ENCODE results near the gene HIPK2. TPM values are rescaled to one million over a fixed set of nuclear protein-coding genes. Genes with fewer than 3 reads are reported as not detected.

The HIPK2 gene
- total RNA-seq, 1 experiment from 2014 or later: 30.7 TPM

DNA sequence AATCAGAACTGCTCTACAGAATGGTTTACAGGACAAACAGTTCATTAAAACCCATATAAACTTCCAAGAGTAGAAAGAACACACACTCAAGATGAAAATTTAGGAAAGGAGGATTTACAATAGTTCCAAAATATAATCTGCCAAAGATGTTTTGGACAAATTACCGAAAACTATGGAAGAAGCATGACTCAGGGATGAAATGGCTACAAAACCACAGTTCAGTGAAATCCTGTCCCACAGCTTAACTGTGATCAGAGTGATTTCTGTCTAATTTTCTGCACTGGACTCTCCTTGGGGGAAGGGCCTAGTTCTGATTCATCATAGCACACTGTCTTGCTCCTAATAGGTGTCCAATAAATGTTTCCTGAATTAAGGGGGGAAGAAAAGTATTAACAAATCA, 82.2 kb downstream of the HIPK2 start:
- ChIA-PET CTCF (no interaction called here), POLR2A (ENCODE audit: low non-redundant PET) (no interaction called here)
- no peaks in the 10 kb centered on the region for H3K9me3 ChIP-seq (ENCODE audit: low read depth, low read length, poor library complexity, severe bottlenecking)
- H3K4me3 ChIP-seq (ENCODE audit: low read depth, low read length, poor library complexity, severe bottlenecking): no peak overlapping the region
- H3K27me3 ChIP-seq (replicated peaks; ENCODE audit: insufficient read depth, low read depth, low read length, poor library complexity): no peaks in the 10 kb centered on the region
- H3K27ac ChIP-seq (ENCODE audit: low read depth, low read length, poor library complexity, severe bottlenecking): no peak overlapping the region
- no peaks in the 10 kb centered on the region for H3K4me1 ChIP-seq (ENCODE audit: insufficient read depth, low read length, poor library complexity, severe bottlenecking)
- H3K36me3 ChIP-seq (ENCODE audit: insufficient read depth, low read length, poor library complexity, severe bottlenecking): no peaks in the 10 kb centered on the region
- DNase-seq (ENCODE audit: low spot score): no peak
- TF ChIP-seq, protein P1, sequence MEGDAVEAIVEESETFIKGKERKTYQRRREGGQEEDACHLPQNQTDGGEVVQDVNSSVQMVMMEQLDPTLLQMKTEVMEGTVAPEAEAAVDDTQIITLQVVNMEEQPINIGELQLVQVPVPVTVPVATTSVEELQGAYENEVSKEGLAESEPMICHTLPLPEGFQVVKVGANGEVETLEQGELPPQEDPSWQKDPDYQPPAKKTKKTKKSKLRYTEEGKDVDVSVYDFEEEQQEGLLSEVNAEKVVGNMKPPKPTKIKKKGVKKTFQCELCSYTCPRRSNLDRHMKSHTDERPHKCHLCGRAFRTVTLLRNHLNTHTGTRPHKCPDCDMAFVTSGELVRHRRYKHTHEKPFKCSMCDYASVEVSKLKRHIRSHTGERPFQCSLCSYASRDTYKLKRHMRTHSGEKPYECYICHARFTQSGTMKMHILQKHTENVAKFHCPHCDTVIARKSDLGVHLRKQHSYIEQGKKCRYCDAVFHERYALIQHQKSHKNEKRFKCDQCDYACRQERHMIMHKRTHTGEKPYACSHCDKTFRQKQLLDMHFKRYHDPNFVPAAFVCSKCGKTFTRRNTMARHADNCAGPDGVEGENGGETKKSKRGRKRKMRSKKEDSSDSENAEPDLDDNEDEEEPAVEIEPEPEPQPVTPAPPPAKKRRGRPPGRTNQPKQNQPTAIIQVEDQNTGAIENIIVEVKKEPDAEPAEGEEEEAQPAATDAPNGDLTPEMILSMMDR (conservative IDR thresholded peaks at IDR 0.05; ENCODE audit: low read depth, low read length): no peak
- no peak for TF ChIP-seq EZH2 (IDR thresholded peaks at IDR 0.05; ENCODE audit: borderline replicate concordance, low read depth, low read length, poor library complexity, severe bottlenecking)
- no TSS peak for BruUV-seq (replicated peaks)
- intact Hi-C loops (cut with micrococcal nuclease; ENCODE audit: unreplicated experiment): no loop called here

DNA sequence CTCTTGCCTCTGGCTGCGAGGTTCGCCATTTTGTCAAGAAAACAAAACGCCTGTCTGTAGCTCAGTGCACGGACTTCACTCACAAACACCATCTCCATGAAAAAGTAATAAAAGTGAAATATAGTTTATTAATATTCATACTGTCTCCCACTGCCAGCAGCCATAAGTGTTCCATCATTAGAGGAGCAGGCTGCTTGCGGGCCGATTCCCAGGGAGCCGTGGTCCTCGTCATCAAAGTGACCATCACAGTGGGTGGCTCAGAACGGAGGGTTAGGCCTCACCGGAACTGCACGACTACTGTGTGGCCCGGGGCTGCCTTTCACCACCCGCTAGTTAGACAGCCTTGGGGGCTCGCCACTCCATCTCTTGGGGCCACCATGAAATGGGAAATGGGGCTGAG, 82.7 kb downstream of the HIPK2 start:
- DNase-seq (ENCODE audit: low spot score): no peak
- TF ChIP-seq, protein P1 (conservative IDR thresholded peaks at IDR 0.05; ENCODE audit: low read depth, low read length): no peak
- no peak for TF ChIP-seq EZH2 (IDR thresholded peaks at IDR 0.05; ENCODE audit: borderline replicate concordance, low read depth, low read length, poor library complexity, severe bottlenecking)
- no peak overlapping the region for H3K27ac ChIP-seq (ENCODE audit: low read depth, low read length, poor library complexity, severe bottlenecking)
- ChIA-PET CTCF (no interaction called here), POLR2A (ENCODE audit: low non-redundant PET) (no interaction called here)
- H3K4me1 ChIP-seq (ENCODE audit: insufficient read depth, low read length, poor library complexity, severe bottlenecking): no peaks in the 10 kb centered on the region
- BruUV-seq (replicated peaks): no TSS peak
- no peaks in the 10 kb centered on the region for H3K36me3 ChIP-seq (ENCODE audit: insufficient read depth, low read length, poor library complexity, severe bottlenecking)
- H3K9me3 ChIP-seq (ENCODE audit: low read depth, low read length, poor library complexity, severe bottlenecking): no peaks in the 10 kb centered on the region
- intact Hi-C loops (cut with micrococcal nuclease; ENCODE audit: unreplicated experiment): no loop called here
- no peak overlapping the region for H3K4me3 ChIP-seq (ENCODE audit: low read depth, low read length, poor library complexity, severe bottlenecking)
- no peaks in the 10 kb centered on the region for H3K27me3 ChIP-seq (replicated peaks; ENCODE audit: insufficient read depth, low read depth, low read length, poor library complexity)

DNA sequence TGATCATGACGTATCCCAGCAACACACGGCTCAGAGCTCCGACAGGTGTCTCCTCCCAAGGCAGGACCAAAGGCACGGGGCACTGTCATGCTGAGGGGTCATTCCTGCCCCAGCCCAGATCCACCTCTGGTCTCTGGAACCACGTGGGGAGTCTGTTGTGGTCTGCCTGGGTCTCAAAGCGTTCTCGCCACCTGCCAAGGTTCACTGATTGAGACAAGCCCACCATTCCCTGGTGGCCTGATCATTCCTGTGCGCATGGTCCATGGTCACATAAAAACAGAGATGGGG, 83.5 kb downstream of the HIPK2 start:
- no peaks in the 10 kb centered on the region for H3K4me1 ChIP-seq (ENCODE audit: insufficient read depth, low read length, poor library complexity, severe bottlenecking)
- TF ChIP-seq, protein P1 (conservative IDR thresholded peaks at IDR 0.05; ENCODE audit: low read depth, low read length): no peak
- no peak for TF ChIP-seq EZH2 (IDR thresholded peaks at IDR 0.05; ENCODE audit: borderline replicate concordance, low read depth, low read length, poor library complexity, severe bottlenecking)
- H3K27ac ChIP-seq (ENCODE audit: low read depth, low read length, poor library complexity, severe bottlenecking): no peak overlapping the region
- POLR2A ChIA-PET (ENCODE audit: low non-redundant PET): no interaction called here
- no TSS peak for BruUV-seq (replicated peaks)
- no peaks in the 10 kb centered on the region for H3K9me3 ChIP-seq (ENCODE audit: low read depth, low read length, poor library complexity, severe bottlenecking)
- CTCF ChIA-PET: no interaction called here
- H3K27me3 ChIP-seq (replicated peaks; ENCODE audit: insufficient read depth, low read depth, low read length, poor library complexity): no peaks in the 10 kb centered on the region
- H3K36me3 ChIP-seq (ENCODE audit: insufficient read depth, low read length, poor library complexity, severe bottlenecking): no peaks in the 10 kb centered on the region
- no peak overlapping the region for H3K4me3 ChIP-seq (ENCODE audit: low read depth, low read length, poor library complexity, severe bottlenecking)
- intact Hi-C loops (cut with micrococcal nuclease; ENCODE audit: unreplicated experiment): no loop called here
- DNase-seq (ENCODE audit: low spot score): no peak
